Measurements from ENCODE around the gene GRK3. TPM values are rescaled to one million over a fixed set of nuclear protein-coding genes. Genes with fewer than 3 reads are reported as not detected.

Gene GRK3
- total and polyA plus RNA-seq, 12 donors = 0.97 to 9.0 (median 5.2) TPM

DNA sequence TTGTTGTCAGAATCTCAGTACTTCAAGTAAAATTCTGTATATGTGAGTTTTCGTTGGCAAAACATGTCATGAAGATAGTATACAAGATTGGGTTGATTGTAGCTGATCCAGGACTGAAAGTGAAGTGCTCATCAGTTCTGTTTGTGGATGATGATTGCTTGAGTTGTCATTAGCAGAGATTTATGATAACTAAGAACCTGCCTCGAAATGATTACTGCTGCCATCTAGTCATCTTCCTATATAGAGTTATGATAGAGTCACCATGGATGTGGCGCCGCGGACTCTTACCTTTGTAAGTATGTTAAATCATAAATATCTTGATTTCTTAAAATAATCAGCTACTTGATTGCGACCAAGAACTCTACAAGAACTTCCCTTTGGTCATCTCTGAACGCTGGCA is 149.6 kb downstream of the GRK3 start:
- H3K27ac ChIP-seq = no peak overlapping the region
- intact Hi-C loops (cut with DNase I) = loop anchor here in 1 of 10 donors (5.0 kb wide), 1 partner anchor 58 kb away; no protein-coding TSS in a partner anchor

GRCh38 chr22:25714739-25715138 is 150.3 kb downstream of the GRK3 start:
- H3K27me3 ChIP-seq = no peaks in the 10 kb centered on the region
- no peak for ATAC-seq

More for the DNA sequence above, 149.6 kb downstream of the GRK3 start:
- Histone ChIP-seq H3K4me1 (peaks cover 0 to 7% (median 0%) of the 10 kb centered on the region in 9 donors), H3K9me3 (no peaks in the 10 kb centered on the region), H3K4me3 (no peak overlapping the region), H3K36me3 (peaks cover 0 to 49% (median 0%) of the 10 kb centered on the region in 9 donors), H3K27me3 (no peaks in the 10 kb centered on the region)
- 87 to 88% methylated on average over 7 of the region's 7 CpGs for WGBS, 2 donors
- ATAC-seq (no peak), DNase-seq (no peak)
- no peak for TF ChIP-seq CTCF (IDR thresholded peaks at IDR 0.05)

DNA sequence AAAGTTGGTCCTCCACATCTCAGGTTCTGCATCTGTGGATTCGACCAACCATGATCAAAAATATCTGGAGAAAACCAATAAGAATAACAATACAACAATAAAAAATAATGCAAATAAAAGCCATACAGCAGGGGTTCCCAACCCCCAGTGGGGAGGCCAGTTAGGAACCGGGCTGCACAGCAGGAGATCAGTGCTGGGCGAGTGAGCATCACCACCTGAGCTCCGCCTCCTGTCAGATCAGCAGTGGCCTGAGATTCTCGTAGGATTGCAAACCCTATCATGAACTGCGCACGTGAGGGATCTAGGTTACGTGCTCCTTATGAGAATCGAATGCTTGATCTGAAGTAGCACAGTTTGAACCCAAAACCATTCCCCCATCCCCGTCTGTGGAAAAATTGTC is 152.2 kb downstream of the GRK3 start:
- Histone ChIP-seq H3K4me3 (no peak overlapping the region), H3K4me1 (peaks cover 0 to 7% (median 0%) of the 10 kb centered on the region in 9 donors), H3K36me3 (peaks cover 0 to 27% (median 0%) of the 10 kb centered on the region in 9 donors), H3K9me3 (no peaks in the 10 kb centered on the region), H3K27me3 (no peaks in the 10 kb centered on the region), H3K27ac (no peak overlapping the region)
- intact Hi-C loops (cut with DNase I) = loop anchor here in 1 of 10 donors (5.0 kb wide), 1 partner anchor 56 kb away; no protein-coding TSS in a partner anchor
- DNase-seq (no peak), ATAC-seq (no peak)
- TF ChIP-seq CTCF (IDR thresholded peaks at IDR 0.05) = no peak
- WGBS, 2 donors = 92% methylated on average over 10 of the region's 10 CpGs

More at GRCh38 chr22:25714739-25715138, 150.3 kb downstream of the GRK3 start:
- WGBS, 2 donors = 65 to 72% methylated on average over 6 of the region's 6 CpGs
- H3K36me3 ChIP-seq = peaks cover 0 to 42% (median 0%) of the 10 kb centered on the region in 9 donors
- no peak overlapping the region for H3K27ac ChIP-seq
- H3K4me1 ChIP-seq = peaks cover 0 to 7% (median 0%) of the 10 kb centered on the region in 9 donors
- no peak for DNase-seq
- intact Hi-C loops (cut with DNase I) = loop anchor here in 2 of 10 donors (5.0 kb wide), 1 partner anchor 58 kb away; no protein-coding TSS in a partner anchor
- no peak for TF ChIP-seq CTCF (IDR thresholded peaks at IDR 0.05)
- H3K4me3 ChIP-seq = no peak overlapping the region
- H3K9me3 ChIP-seq = no peaks in the 10 kb centered on the region

GRCh38 chr22:25718135-25718840 is 153.8 kb downstream of the GRK3 start:
- no peaks in the 10 kb centered on the region for H3K9me3 ChIP-seq
- no peak overlapping the region for H3K4me3 ChIP-seq
- TF ChIP-seq CTCF (IDR thresholded peaks at IDR 0.05) = no peak
- DNase-seq (no peak), ATAC-seq (peak in 4 of 8 donors; percentile 18 to 68 (median 34))
- H3K27ac ChIP-seq = peak overlapping the region in 1 of 10 donors; percentile 13
- 75 to 87% methylated on average over 10 of the region's 10 CpGs for WGBS, 2 donors
- intact Hi-C loops (cut with DNase I) = loop anchor here in 1 of 10 donors (5.0 kb wide), 1 partner anchor 54 kb away; no protein-coding TSS in a partner anchor
- peaks cover 0 to 7% (median 0%) of the 10 kb centered on the region in 9 donors for H3K4me1 ChIP-seq
- no peaks in the 10 kb centered on the region for H3K27me3 ChIP-seq
- peaks cover 0 to 43% (median 0%) of the 10 kb centered on the region in 9 donors for H3K36me3 ChIP-seq
